ENCODE data around the gene TMIGD1.

Gene TMIGD1

DNA sequence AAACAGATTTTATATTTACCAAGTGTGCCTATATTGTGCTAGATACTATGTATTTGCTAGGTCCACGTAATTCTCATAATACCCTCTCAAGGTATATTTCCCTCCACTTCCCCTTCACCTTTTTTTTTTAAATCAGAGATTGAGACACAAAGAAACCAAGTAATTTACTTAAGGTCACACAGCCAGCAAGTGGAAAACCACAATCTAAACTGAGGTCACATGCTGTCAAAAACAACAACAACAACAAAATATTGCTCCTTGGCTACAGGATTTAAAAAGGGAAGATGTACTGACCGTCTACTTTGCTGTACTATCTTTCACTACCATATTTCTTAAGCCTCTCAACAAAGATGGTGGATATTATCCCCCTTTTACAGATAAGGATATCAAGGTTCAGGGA is 57.9 kb downstream of the TMIGD1 start:
- DNase-seq = no peak

DNA sequence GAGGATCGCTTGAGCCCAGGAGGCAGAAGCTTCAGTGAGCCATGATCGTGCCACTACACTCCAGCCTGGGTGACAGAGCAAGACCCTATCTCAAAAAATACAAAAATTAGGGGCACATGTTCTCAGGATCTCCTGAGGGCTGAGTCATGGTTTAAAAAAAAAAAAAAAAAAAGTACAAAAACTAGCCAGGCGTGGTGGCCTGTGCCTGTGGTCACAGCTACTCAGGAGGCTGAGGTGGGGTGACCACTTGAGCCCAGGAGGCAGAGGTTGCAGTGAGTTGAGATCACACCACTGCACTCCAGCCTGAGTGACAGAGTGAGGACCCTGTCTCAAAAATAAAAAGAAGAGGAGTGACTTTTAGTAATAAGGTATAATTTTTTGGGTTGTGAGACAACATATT is 59.0 kb downstream of the TMIGD1 start:
- no peak for DNase-seq

DNA sequence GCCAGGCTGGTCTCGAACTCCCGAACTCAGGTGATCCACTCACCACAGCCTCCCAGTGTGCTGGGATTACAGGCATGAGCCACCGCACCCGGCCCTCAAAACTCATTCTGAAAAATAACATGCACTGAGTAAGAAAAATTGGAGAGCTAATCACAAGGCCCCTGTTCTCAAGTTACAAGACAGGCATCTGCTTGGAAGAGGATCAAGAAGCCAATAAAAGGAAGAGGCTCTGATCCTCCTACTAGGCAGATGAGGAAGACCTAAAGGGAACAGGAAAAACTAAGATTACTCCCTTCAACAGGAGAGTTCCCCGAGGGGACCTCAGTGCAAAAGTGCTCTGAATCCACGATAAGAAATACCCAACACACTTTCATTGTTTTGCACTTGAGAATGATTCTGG is 60.5 kb downstream of the TMIGD1 start:
- no peak for DNase-seq

DNA sequence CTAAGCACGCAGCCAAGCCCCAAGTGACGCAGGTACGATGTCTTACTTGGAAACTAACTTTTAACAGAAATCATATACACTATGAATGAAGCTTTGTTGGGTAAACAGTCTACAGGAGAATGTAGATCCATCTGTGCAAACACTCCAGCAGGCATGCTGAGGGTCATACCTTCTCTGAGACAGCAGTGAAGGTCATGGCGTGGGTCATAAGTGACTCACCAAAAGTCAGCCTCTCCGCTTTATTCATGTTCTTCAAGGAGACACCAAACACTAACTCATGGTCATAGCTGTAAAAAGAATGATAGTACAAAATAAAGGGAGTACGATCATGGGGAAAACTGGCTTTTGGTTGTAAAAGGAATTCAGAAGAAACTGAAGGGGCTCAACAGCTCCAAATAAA is 62.8 kb downstream of the TMIGD1 start:
- no peak for DNase-seq

DNA sequence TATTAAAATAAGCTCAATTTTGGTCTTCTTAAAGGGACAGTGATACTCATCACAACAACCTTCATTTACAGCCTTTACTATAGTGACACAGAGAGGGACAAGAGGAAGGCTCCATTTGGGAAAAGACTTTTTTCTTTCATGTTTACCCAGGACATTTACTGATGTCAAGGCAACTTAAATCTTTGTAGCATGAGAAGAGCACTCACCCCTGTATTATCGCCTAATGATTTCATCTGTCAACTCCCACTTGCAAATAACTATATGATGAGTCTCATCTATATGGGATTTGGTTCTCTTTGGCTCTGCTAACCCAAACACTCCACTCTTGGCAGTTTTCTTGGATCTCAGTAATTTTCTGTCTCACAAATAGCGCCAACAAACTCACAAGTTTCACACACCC is 66.2 kb downstream of the TMIGD1 start:
- DNase-seq = no peak
